GM18909 (cell line): ENCODE results near the gene PRKAR1B.

Source experiments
- ATAC-seq: cut with Tn5 transposase; IDR thresholded peaks from one replicate; pipeline ENCODE4 v1.9.1; 2021; ENCODE audit warnings: mild to moderate bottlenecking; ENCODE audit not compliant: unreplicated experiment, poor library complexity

The PRKAR1B gene

DNA sequence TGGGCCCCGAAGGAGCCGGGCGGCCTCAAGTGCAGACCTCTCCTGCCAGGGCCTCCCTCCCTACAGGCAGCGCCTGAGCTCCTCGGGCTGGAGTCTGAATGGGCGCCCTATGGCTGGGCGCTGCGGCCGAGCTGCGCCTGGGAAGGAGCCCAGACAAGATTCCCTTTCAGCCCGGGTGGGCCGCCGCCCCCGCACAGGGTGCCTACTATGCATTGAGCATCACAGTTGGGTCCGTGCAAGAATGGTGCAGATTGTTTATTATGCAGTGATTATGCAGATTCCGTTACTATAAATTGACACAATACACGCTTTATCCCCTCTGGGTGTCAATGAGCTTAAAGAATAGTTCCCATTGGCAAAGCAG, 130.3 kb downstream of the PRKAR1B start:
- ATAC-seq, result no peak

GRCh38 chr7:596071-596818, 130.8 kb downstream of the PRKAR1B start:
- ATAC-seq, result no peak

GRCh38 chr7:595621-596010, 131.5 kb downstream of the PRKAR1B start:
- ATAC-seq, result no peak

DNA sequence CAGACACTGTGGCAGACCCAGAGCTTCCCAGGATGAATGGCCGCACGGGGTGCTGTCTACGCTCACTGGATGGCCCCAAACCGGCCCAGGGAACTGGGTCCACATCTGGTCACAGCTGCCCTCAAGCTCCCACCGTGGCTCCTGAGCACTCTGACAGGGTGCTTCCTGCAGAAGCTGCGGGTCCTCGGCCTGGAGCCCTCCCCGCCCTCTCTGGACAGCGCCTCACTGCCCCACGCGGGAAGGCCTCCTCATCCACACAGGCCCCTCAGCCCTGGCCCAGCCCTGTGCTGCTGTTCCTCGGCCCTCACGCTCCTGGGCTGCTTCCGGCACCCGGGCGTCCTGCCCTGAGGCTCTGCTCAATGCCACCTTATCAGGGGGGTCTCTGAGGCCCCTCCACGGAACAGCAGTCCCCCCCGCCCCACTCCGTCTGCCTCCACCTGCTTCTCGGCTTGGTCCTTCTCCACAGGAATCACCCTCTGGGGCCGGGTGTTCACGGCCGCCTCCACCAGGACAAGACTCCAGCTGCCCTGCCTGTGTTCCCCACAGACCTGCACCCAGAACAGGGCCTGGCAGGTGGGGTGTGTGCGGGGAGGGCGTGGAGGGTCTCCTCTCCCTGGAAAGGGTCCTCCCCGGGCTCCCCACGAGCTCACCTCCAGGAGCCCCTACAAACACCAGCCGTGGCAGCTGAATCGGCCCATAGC, 132.0 kb downstream of the PRKAR1B start:
- ATAC-seq, result no peak

DNA sequence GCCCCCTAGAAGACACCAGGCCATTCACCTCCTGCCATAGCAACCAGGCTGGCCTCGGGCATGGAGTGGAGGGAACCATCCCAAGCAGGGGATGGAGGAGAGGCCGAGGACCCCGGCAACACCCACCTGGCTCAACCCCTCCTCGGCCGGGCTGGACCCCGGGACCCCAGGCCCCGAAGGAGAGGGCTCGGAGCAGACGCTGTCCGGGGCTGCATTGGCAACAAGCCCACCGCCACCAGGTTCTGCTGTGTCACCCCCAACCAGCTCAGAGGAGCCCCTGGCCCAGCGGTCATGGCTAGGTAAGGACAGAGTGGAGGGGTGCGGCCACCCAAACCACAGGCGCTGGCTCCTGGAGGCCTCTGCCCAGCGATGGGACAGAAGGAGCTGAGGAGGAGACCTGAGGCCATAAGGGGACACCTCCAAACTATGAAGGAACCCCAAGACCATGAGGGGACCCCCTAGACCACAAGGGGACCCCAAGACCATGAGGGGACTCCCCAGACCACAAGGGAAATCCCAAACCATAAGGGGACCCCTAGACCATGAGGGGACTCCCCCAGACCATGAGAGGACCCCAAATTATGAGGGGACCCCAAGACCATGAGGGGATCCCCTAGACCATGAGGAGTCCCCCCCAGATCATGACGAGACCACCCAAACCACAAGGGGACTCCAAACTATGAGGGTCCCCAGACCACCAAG, 132.7 kb downstream of the PRKAR1B start:
- ATAC-seq, result no peak

GRCh38 chr7:593324-594115, 133.6 kb downstream of the PRKAR1B start:
- no peak for ATAC-seq

GRCh38 chr7:591856-592628, 135.0 kb downstream of the PRKAR1B start:
- ATAC-seq, result no peak

- no peak for ATAC-seq
These were observed 136.1 kb downstream of the PRKAR1B start for GRCh38 chr7:590731-591551.

DNA sequence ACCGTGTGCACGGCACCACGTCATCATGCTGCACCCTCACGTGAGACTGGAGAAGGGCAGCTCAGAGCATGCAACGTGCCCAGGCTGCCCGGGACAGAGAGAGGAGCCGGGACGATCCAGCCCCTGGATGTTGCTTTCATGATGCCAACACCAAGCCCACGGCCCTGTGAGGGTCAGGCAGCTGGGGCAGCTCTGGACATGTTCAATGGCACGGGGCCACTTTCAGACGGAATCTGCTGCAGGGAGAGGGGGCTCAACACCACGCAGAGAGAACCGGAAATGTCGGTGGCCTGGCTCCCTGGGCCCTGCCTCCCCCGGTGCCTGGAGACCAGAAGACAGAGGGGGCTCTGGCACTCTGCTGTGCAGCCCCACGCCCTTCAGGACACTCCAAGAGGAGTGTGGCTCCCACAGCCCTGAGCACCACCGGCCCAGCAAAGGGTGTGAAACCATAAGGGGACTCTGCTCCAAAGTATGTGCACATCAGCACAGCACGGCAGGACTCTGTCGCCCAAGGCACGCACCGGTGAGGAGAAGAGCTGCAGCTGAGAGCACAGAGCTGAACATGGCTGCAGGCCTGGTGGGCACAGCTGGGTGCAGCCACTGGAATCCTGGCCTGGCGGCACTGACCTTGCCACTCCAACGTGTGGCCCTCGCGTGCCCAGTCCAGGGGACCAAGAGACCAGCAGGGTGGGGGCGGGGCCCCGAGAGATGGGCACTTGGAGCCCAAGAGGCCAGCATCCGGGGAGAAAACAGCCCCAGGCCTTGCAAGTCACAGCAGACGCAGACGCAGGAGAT, 137.1 kb downstream of the PRKAR1B start:
- ATAC-seq, result no peak

- ATAC-seq, result no peak
These were observed 139.3 kb downstream of the PRKAR1B start for GRCh38 chr7:587767-588166.

- ATAC-seq, result no peak
These were observed 140.6 kb downstream of the PRKAR1B start for GRCh38 chr7:586494-586893.

- ATAC-seq, result no peak
These were observed 141.2 kb downstream of the PRKAR1B start for GRCh38 chr7:585873-586272.

- ATAC-seq, result no peak
These were observed 141.8 kb downstream of the PRKAR1B start for GRCh38 chr7:585229-585711.

GRCh38 chr7:584820-585219, 142.3 kb downstream of the PRKAR1B start:
- no peak for ATAC-seq

DNA sequence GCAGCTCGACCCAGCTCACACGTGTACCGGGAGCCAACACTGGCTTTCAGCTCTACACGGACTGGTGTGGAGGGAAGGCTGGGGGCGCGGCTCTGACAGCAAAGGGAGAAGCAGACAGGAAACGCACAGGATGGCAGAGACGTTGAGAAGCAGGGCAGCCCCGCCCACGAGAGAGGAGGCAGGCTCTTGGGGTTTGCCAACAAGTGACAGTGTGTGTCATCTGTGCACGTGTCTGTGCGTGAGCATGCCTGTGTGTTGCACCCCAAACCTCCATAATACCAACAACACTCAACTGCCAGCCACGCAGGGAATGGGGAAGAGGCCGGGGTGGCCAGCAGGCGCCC, 143.0 kb downstream of the PRKAR1B start:
- ATAC-seq, result no peak

GRCh38 chr7:583410-584121, 143.5 kb downstream of the PRKAR1B start:
- ATAC-seq, result no peak

DNA sequence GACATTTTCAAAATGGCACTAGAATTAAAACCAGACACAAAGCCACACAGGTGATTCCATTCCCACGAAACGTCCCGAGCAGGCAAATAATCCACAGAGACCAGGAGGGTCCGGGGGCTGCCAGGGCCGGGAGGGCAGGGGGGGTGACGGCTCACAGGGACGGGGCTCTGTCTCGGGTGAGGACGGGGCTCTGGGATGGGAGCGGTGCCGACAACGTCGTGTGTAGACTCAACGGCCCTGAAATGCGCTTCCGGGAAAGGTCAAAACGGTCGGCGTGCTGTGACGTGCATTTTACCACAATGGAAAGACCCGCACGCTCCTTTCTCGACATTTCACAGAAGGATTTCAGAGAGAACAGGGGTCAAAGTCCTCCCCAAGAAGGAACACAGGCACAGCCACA, 144.2 kb downstream of the PRKAR1B start:
- ATAC-seq, result no peak
